SKM-1 (cell line): Measurements from ENCODE around the gene PCMTD2.
"Not testable (repeated sequence)": the region's sequence is repeated elsewhere in the genome, so short reads cannot be mapped to it uniquely, and the experiment has no call there.

ENCODE experiments used
- DNase-seq: peaks from one replicate; lab custom pipeline; 2025; ENCODE audit not compliant: unreplicated experiment; lab: John Stamatoyannopoulos, UW

Gene PCMTD2

GRCh38 chr20:64285579-64286446, 30.3 kb downstream of the PCMTD2 start:
- DNase-seq: peak; percentile 75

- DNase-seq: not testable (repeated sequence)
These were observed 31.1 kb downstream of the PCMTD2 start for GRCh38 chr20:64286447-64287263.

DNA sequence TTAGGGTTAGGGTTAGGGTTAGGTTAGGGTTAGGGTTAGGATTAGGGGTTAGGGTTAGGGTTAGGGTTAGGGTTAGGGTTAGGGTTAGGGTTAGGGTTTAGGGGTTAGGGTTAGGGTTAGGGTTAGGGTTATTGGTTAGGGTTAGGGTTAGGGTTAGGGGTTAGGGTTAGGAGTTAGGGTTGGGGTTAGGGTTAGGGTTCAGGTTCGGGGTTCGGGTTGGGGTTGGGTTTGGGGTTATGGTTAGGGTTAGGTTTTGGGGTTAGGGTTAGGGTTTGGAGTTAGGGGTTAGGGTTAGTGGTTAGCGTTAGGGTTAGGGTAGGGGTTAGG, 31.7 kb downstream of the PCMTD2 start:
- DNase-seq: not testable (repeated sequence)

DNA sequence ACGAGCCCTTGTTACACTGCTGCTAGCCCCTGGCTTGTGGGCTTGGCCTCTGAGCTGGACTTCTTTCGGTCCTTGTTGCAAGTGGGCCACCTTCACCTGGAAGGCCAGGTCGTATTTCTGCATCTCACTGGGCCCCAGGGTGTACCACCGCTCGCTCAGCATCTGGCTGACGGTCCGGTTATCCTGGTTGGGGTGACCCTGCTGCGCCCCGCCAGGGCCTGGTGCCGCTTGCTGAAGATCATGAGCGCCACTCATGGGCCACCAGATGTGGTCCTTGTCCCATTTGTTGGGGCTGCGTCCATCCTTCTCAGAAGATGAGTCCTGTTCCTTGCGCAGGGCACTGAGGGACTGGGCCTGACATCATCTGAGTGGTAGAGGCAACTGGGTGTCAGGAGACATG, 36.6 kb downstream of the PCMTD2 start:
- DNase-seq: not testable (repeated sequence)

DNA sequence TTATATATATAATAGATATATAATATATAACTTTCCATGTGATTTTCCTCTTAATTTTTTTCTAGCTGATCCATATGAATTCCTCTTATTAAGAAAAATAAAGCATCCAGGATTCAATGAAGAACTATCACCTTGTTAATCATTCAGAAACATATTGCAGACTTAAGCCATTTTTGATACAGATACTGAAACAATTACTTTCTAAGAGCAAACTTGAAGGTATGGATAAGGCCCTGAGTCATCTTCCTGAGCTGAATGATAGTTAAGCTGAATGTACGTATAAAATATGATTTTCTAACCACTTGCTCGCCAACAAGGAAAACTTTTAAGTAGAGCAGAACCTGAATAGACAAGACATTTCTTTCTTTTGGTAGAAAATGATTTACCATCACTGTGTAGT, 47.5 kb downstream of the PCMTD2 start:
- DNase-seq: not testable (repeated sequence)

- not testable (repeated sequence) for DNase-seq
These were observed 58.2 kb downstream of the PCMTD2 start for GRCh38 chr20:64313761-64314160.

- not testable (repeated sequence) for DNase-seq
These were observed 59.8 kb downstream of the PCMTD2 start for GRCh38 chr20:64315381-64315780.

- not testable (repeated sequence) for DNase-seq
These were observed 60.3 kb downstream of the PCMTD2 start for GRCh38 chr20:64315884-64316283.

DNA sequence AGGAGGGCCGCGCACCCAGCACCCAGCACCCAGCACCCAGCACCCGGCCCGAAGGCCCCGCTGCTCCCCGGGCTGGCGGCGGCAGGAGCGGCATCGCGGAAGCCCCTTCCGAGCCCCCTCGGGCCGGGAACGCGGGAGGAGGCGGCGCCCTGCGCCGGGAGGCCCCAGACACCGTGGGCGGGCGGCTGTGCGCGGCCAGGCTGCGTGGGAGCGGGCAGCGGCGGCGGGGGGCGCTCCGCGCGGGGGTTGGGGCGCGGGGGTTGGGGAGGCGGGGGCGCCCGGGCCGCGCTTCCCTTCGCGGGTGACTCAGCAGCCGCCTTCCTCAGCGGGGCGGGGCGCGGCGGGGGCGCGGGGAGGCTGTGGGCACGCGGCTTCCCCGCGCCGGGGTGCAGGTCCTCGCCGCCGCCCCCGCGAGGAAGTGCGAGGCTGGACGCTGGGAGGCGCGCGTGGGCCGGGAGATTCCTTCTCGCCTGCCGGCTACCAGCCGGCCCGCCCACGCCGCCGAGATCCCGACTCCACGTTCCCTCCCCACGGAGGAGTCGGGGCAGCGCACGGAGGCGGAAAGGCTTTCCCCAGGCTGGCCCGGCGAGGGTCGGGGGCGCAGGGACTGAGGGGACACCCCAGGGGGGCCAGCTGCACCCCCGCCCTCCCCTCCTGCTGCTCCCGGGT, 61.0 kb downstream of the PCMTD2 start:
- DNase-seq: not testable (repeated sequence)

GRCh38 chr20:64317331-64317730, 61.8 kb downstream of the PCMTD2 start:
- DNase-seq: not testable (repeated sequence)

DNA sequence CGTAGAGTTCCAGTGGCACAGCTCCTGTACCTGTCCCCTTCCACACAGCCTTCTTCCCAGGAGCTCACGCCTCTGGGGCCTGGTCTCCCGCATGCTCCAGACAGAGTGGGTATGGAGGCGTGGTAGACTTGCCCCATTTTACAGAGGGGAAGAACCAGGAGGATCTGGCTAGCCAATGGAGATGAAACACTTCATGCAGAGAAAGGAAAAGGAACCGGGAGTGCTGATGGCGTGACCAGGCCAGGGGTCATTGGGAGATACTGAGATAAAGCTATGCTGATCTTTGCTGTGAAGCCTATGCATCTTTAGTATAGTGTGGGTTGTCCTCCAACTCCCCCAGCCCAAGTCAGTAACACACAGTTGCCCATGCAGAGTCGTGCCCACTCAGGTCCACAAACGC, 62.5 kb downstream of the PCMTD2 start:
- DNase-seq: not testable (repeated sequence)

GRCh38 chr20:64322031-64322789, 66.7 kb downstream of the PCMTD2 start:
- DNase-seq: not testable (repeated sequence)
